Progenitor cell of endocrine pancreas (in vitro differentiated cells): ENCODE data around the gene IGSF23. TPM values are rescaled to one million over a fixed set of nuclear protein-coding genes. Genes with fewer than 3 reads are reported as not detected.
"Not testable (repeated sequence)": the region's sequence is repeated elsewhere in the genome, so short reads cannot be mapped to it uniquely, and the experiment has no call there.

ENCODE experiments used
- DNase-seq: peaks from one replicate; pipeline ENCODE4 v3.0.0; 2021; ENCODE audit warnings: low spot score; ENCODE audit not compliant: unreplicated experiment
- H3K27ac Mint-ChIP-seq: 2 replicates; pipeline ENCODE4 v1.8.0; 2021; ENCODE audit warnings: mild to moderate bottlenecking, moderate library complexity, mixed read lengths
- H3K27me3 Mint-ChIP-seq: 2 replicates; pipeline ENCODE4 v1.8.0; 2021; ENCODE audit warnings: mixed read lengths
- H3K36me3 Mint-ChIP-seq: 2 replicates; pipeline ENCODE4 v1.8.0; 2022; ENCODE audit warnings: mixed read lengths; ENCODE audit not compliant: insufficient read depth
- H3K4me1 Mint-ChIP-seq: 2 replicates; pipeline ENCODE4 v1.8.0; 2021; ENCODE audit warnings: low read depth, mixed read lengths
- H3K4me3 Mint-ChIP-seq: 2 replicates; pipeline ENCODE4 v1.8.0; 2021; ENCODE audit warnings: low read depth, mild to moderate bottlenecking, moderate library complexity, mixed read lengths
- H3K9me3 Mint-ChIP-seq: 2 replicates; pipeline ENCODE4 v1.8.0; 2021; ENCODE audit warnings: low read depth, mixed read lengths
- CTCF ChIP-seq: fragments of 200-600 bp; sonication (generic); IDR thresholded peaks from one replicate; pipeline ENCODE4 v1.5.0; 2021; ENCODE audit warnings: antibody characterized with exemption, mild to moderate bottlenecking; ENCODE audit not compliant: unreplicated experiment
- total RNA-seq: library from RNA; stranded (reverse); gene quantifications from 2 replicates; pipeline ENCODE4 v1.2.1, GENCODE V29; 2021

The IGSF23 gene
- total RNA-seq, 1 donor from 2014 or later = 0.67 TPM

GRCh38 chr19:44668985-44669764 lies 55.8 kb downstream of the IGSF23 start:
- DNase-seq = no peak
- Mint-ChIP-seq H3K9me3 (no peaks in the 10 kb centered on the region), H3K4me3 (no peak overlapping the region), H3K27me3 (no peaks in the 10 kb centered on the region), H3K27ac (peak overlapping the region; percentile 14), H3K36me3 (peaks cover 4% of the 10 kb centered on the region), H3K4me1 (no peaks in the 10 kb centered on the region)
- no peak for TF ChIP-seq CTCF

DNA sequence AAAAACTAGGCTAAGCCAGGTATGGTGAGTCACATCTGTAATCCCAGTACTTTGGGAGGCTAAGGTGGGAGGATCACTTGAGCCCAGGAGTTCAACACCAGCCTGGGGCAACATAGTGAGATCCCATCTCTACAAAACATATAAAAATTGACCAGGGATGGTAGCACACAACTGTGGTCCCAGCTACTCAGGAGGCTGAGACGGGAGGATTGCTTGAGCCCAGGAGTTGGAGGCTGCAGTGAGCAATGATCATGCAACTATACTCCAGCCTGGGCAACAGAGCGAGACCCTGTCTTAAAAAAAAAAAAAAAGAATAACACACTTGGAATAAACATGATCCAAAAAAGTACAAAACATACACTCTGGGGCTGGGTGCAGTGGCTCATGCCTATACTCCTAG lies 56.7 kb downstream of the IGSF23 start:
- not testable (repeated sequence) for H3K27ac Mint-ChIP-seq, H3K27me3 Mint-ChIP-seq, H3K4me1 Mint-ChIP-seq, H3K36me3 Mint-ChIP-seq, H3K4me3 Mint-ChIP-seq, H3K9me3 Mint-ChIP-seq, DNase-seq

DNA sequence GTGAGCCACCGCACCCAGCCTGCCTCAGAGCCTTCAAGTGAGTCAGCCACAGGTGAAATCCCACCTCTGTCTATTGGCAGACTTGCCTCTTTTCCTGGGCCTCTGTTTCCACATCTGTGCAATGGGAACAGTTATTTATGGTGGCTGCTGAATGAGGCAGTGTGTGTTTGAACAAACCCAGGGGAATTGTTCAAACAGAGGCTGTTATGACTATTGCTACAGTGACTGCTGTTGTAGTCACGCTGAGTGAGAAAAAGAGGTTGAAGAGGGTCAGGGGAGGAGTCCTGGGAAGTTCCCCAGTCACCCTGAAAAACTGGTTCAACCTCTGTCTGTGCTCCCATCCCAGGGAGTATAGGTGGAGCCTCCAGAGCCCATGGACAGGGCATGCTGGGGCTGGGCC lies 58.0 kb downstream of the IGSF23 start, which contains the start of gene CEACAM19:
CEACAM19 (plus strand) TSS at position 83 of the 400 bp plus-strand sequence. CDS start 450 bp downstream, outside the sequence.
- Mint-ChIP-seq H3K27me3 (no peaks in the 10 kb centered on the region), H3K36me3 (peaks cover 5% of the 10 kb centered on the region), H3K9me3 (no peaks in the 10 kb centered on the region), H3K4me1 (no peaks in the 10 kb centered on the region), H3K27ac (no peak within 1 kb of the TSS), H3K4me3 (no peak within 1 kb of the TSS)
- no peak for DNase-seq
- no peak for TF ChIP-seq CTCF

DNA sequence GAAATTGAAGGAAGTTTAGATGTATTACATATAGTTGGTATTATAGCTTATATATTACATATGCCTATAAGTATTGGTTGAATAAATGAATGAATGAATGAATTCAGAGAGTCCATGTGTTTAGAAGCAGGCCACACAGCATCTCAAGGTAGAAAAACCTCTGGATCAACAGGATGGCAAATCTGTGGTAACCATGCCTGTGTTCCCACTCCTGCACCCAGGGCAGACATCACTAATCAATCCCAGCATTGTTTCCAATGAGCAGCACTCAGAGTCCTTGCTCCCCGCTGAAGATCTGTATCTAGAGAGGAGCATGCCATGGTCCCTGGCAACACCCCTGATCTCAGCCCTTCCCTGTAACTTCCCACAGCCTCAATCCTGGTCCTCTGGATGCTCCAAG lies 58.9 kb downstream of the IGSF23 start:
- peaks cover 9% of the 10 kb centered on the region for H3K36me3 Mint-ChIP-seq
- H3K4me3 Mint-ChIP-seq = no peak overlapping the region
- H3K4me1 Mint-ChIP-seq = no peaks in the 10 kb centered on the region
- DNase-seq = no peak
- no peak overlapping the region for H3K27ac Mint-ChIP-seq
- no peak for TF ChIP-seq CTCF
- H3K27me3 Mint-ChIP-seq = no peaks in the 10 kb centered on the region
- no peaks in the 10 kb centered on the region for H3K9me3 Mint-ChIP-seq

DNA sequence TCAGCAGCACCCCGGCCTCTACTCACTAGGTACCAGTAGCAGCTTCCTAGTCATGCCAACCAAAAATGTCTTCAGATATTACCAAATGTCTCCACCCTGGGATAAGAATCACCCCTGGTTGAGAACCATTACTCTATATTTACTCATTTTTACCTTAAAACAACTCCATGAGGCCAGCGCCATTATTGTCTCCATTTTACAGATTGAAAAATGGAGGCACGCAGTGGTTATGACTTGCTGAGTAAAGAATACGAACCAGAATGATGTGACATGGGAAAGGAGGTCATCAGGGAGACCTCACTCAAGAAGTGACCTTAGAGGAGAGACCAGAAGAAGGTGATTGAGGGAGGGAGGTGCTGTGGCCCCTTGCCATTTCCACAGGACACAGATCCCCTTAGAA lies 60.1 kb downstream of the IGSF23 start:
- Mint-ChIP-seq H3K9me3 (no peaks in the 10 kb centered on the region), H3K4me3 (no peak overlapping the region), H3K4me1 (peaks cover 2% of the 10 kb centered on the region), H3K27me3 (no peaks in the 10 kb centered on the region), H3K27ac (no peak overlapping the region), H3K36me3 (peaks cover 11% of the 10 kb centered on the region)
- TF ChIP-seq CTCF = no peak
- DNase-seq = no peak

DNA sequence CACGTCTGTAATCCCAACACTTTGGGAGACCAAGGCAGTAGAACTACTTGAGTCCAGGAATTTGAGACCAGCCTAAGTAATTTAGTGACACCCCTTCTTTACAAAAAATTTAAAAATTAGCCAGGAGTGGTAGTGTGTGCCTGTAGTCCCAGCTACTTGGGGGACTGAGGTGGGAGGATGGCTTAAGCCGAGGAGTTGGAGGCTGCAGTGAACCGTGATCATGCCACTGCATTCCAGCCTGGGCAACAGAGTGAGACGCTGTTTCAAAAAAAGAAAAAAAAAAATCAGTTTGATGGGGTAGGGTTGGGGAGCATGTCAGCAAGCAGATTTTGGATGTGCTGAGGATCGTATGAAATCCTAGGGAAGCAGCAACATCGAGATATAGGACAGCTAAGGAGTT lies 62.2 kb downstream of the IGSF23 start:
- DNase-seq = no peak
- H3K9me3 Mint-ChIP-seq = no peaks in the 10 kb centered on the region
- peaks cover 18% of the 10 kb centered on the region for H3K36me3 Mint-ChIP-seq
- no peaks in the 10 kb centered on the region for H3K27me3 Mint-ChIP-seq
- H3K4me3 Mint-ChIP-seq = no peak overlapping the region
- H3K4me1 Mint-ChIP-seq = peaks cover 2% of the 10 kb centered on the region
- H3K27ac Mint-ChIP-seq = no peak overlapping the region
- TF ChIP-seq CTCF = no peak
